GM23248 (cell line): ENCODE results near the gene CHRNA4.

Experiments used
- EZH2 ChIP-seq: fragments of 200-600 bp; sonication (generic); IDR thresholded peaks from 2 replicates; pipeline ENCODE4 v1.6.1; 2018; ENCODE audit warnings: antibody characterized with exemption, mild to moderate bottlenecking; ENCODE audit not compliant: insufficient read depth, poor library complexity, severe bottlenecking
- EZH2phosphoT487 ChIP-seq: fragments of 200-600 bp; sonication (generic); IDR thresholded peaks from 2 replicates; pipeline ENCODE4 v1.6.1; 2018; ENCODE audit warnings: antibody characterized with exemption, moderate library complexity, mild to moderate bottlenecking, low read depth; ENCODE audit not compliant: insufficient read depth

- no peak for TF ChIP-seq EZH2phosphoT487
- TF ChIP-seq EZH2 = no peak
Measured at GRCh38 chr20:63313349-63314014, 47.7 kb downstream of the CHRNA4 start.
